K562 (cell line): ENCODE results near the gene CRACR2B. TPM values are rescaled to one million over a fixed set of nuclear protein-coding genes. Genes with fewer than 3 reads are reported as not detected.

Experiments used
- CGGBP1 ChIP-seq: fragments of 250-450 bp; sonication (Bioruptor Pico); IDR thresholded peaks from 2 replicates; pipeline ENCODE4 v1.9.0; 2021; ENCODE audit warnings: mild to moderate bottlenecking
- ETV1 ChIP-seq: fragments of 450-650 bp; conservative IDR thresholded peaks from 2 replicates; pipeline ENCODE4 v1.6.1; 2016; ENCODE audit warnings: missing genetic modification characterization, control low read depth, low read depth, missing compliant biosample characterization
- FIP1L1 ChIP-seq: fragments of 200-400 bp; formaldehyde crosslinking; IDR thresholded peaks from 2 replicates; pipeline ENCODE4 v1.6.1; 2018; ENCODE audit warnings: mild to moderate bottlenecking, low read depth, low read length; ENCODE audit not compliant: poor library complexity, severe bottlenecking
- HDAC1 ChIP-seq, 2 experiments: fragments of 450-650 bp; IDR thresholded peaks; 2 replicates each; pipeline ENCODE4 v1.6.1; 2016 to 2017; ENCODE audit warnings: inconsistent platforms in 1 of 2, mild to moderate bottlenecking in 1 of 2, moderate library complexity in 1 of 2
- KLF13 ChIP-seq: fragments of 450-650 bp; IDR thresholded peaks from 2 replicates; pipeline ENCODE4 v1.6.1; 2016; ENCODE audit warnings: missing genetic modification characterization, low read depth, mild to moderate bottlenecking, missing compliant biosample characterization, moderate library complexity, borderline replicate concordance
- MECOM ChIP-seq: fragments of 250-450 bp; sonication (Bioruptor Pico); IDR thresholded peaks from 2 replicates; pipeline ENCODE4 v1.8.0; 2022; ENCODE audit warnings: inconsistent platforms
- MEIS2 ChIP-seq: fragments of 450-650 bp; IDR thresholded peaks from 2 replicates; pipeline ENCODE4 v1.6.1; 2014; ENCODE audit warnings: mild to moderate bottlenecking; ENCODE audit not compliant: partially characterized antibody
- RBFOX2 ChIP-seq: fragments of 200-400 bp; formaldehyde crosslinking; IDR thresholded peaks from 2 replicates; pipeline ENCODE4 v1.6.1; 2017; ENCODE audit warnings: low read depth, mild to moderate bottlenecking, low read length, moderate library complexity
- RHOXF2B ChIP-seq: fragments of 250-450 bp; sonication (Bioruptor Pico); conservative IDR thresholded peaks from 2 replicates; pipeline ENCODE4 v1.5.1; 2021
- RNF2 ChIP-seq: sonication (generic); IDR thresholded peaks from 2 replicates; pipeline ENCODE4 v1.6.1; 2016
- SP1 ChIP-seq: sonication (generic); formaldehyde crosslinking; IDR thresholded peaks from 2 replicates; pipeline ENCODE4 v1.8.1; 2022; ENCODE audit warnings: mild to moderate bottlenecking, missing genetic modification reagents
- TFE3 ChIP-seq: fragments of 450-650 bp; formaldehyde crosslinking; IDR thresholded peaks from 2 replicates; pipeline ENCODE4 v1.4.0; 2020; ENCODE audit warnings: mild to moderate bottlenecking, mixed read lengths
- TSHZ1 ChIP-seq: fragments of 250-450 bp; sonication (Bioruptor Pico); IDR thresholded peaks from 2 replicates; pipeline ENCODE4 v1.4.0; 2020; ENCODE audit warnings: mild to moderate bottlenecking, moderate library complexity
- ZBTB9 ChIP-seq: fragments of 450-650 bp; formaldehyde crosslinking; IDR thresholded peaks from 2 replicates; pipeline ENCODE4 v1.4.0; 2020; ENCODE audit warnings: mild to moderate bottlenecking, moderate library complexity
- ZNF24 ChIP-seq: fragments of 450-650 bp; IDR thresholded peaks from 2 replicates; pipeline ENCODE4 v1.6.1; 2016
- ZNF274 ChIP-seq: IDR thresholded peaks from 2 replicates; pipeline ENCODE4 v1.6.1; 2011; ENCODE audit warnings: low read depth, mild to moderate bottlenecking, low read length, moderate library complexity, borderline replicate concordance
- ZNF3 ChIP-seq: fragments of 250-450 bp; sonication (Bioruptor Pico); IDR thresholded peaks from 2 replicates; pipeline ENCODE4 v1.5.0; 2021; ENCODE audit warnings: mild to moderate bottlenecking, moderate library complexity
- ZNF518B ChIP-seq: fragments of 250-450 bp; sonication (Bioruptor Pico); IDR thresholded peaks from 2 replicates; pipeline ENCODE4 v1.5.0; 2021; ENCODE audit warnings: mild to moderate bottlenecking, moderate library complexity
- polyA plus RNA-seq, 8 experiments: library from polyadenylated mRNA; depleted of rRNA in 4 of 8; stranded (reverse) in 5 of 8; unstranded in 3 of 8; fragments of >200 nt; fragmentation: Nextera tagmentation in 2 of 8; fragmentation: Illumina TruSeq in 1 of 8; extraction: Ambion mirVana in 2 of 8; extraction: Trizol in 1 of 8; gene quantifications; 2 replicates each; pipeline versions ENCODE4 v1.2.1 to v1.2.3, GENCODE V29; 2011 to 2014; ENCODE audit warnings: inconsistent platforms in 1 of 8, missing spikeins in 1 of 8
- total RNA-seq, 7 experiments: library from RNA; depleted of rRNA in 6 of 7; stranded (reverse); fragments of >200 nt in 6 of 7; fragmentation: Illumina TruSeq in 2 of 7; extraction: Trizol in 2 of 7; gene quantifications; 2 replicates each; pipeline versions ENCODE4 v1.2.1 to v1.2.3, GENCODE V29; 2011 to 2021; ENCODE audit warnings: low replicate concordance in 1 of 7

CRACR2B gene
- total and polyA plus RNA-seq, 9 of the 15 experiments (the other 6 are each of a cell fraction or from before 2014, with no cell fraction given) = 0.10 to 51.0 (median 6.0) TPM

- peak; percentile 92 for TF ChIP-seq ZBTB9
- peak; percentile 74 for TF ChIP-seq FIP1L1
- no peak for TF ChIP-seq ZNF274
- peak; percentile 1; the same call in 1 of the 2 replicates for TF ChIP-seq TFE3 (CRISPR knock-in tag)
- TF ChIP-seq ZNF24 = no peak
- peak; percentile 97 for TF ChIP-seq RBFOX2
- TF ChIP-seq SP1 (CRISPR knock-in tag) = peak; percentile 61; the same call in 1 of the 2 replicates
- no peak for TF ChIP-seq RHOXF2B (CRISPR knock-in tag)
- no peak; the same call in 1 of the 2 replicates for TF ChIP-seq RNF2
- TF ChIP-seq TSHZ1 (CRISPR knock-in tag) = no peak
- TF ChIP-seq ZNF3 = no peak
- TF ChIP-seq KLF13 = peak; percentile 70
- no peak for TF ChIP-seq ZNF518B
- no peak for TF ChIP-seq CGGBP1 (CRISPR knock-in tag)
- no peak for TF ChIP-seq ETV1
- peak; percentile 13 to 88; a peak in 2 of 4 replicates for TF ChIP-seq HDAC1 (IDR thresholded peaks at IDR 0.05)
- TF ChIP-seq MEIS2 = peak; percentile 88
- TF ChIP-seq MECOM (CRISPR knock-in tag) = no peak
Observed at GRCh38 chr11:842370-843002, 14.8 kb downstream of the CRACR2B start, which contains the start of the genes POLR2L and TSPAN4 (continued).
